Body of pancreas (tissue), 4 donors: ENCODE results near the gene MRPL17. TPM values are rescaled to one million over a fixed set of nuclear protein-coding genes. Genes with fewer than 3 reads are reported as not detected.

Experiments
- ATAC-seq: fragments of 150-250 bp; one replicate; pipeline ENCODE4 v1.9.1; 2016
- DNase-seq, 4 donors: peaks; one replicate each; pipeline ENCODE4 v3.0.0-alpha.2; 2019
- H3K27ac ChIP-seq, 4 donors: fragments of 200-600 bp; sonication (generic); 1 replicate in 3 of 4; 2 replicates in 1 of 4; pipeline versions ENCODE4 v1.5.1 to v1.6.1; 2016 to 2019; ENCODE audit warnings: mild to moderate bottlenecking in 1 of 4, mixed read lengths in 1 of 4, moderate library complexity in 1 of 4
- H3K27me3 ChIP-seq, 2 donors: fragments of 200-600 bp; sonication (generic); one replicate each; pipeline ENCODE4 v1.6.0; 2016; ENCODE audit warnings: mild to moderate bottlenecking in 1 of 2
- H3K36me3 ChIP-seq, 2 donors: fragments of 200-600 bp; sonication (generic); replicated peaks in 1 of 2; 2 replicates each; pipeline ENCODE4 v1.5.1; 2016; ENCODE audit warnings: low read depth in 2 of 2; ENCODE audit not compliant: insufficient read depth in 1 of 2
- H3K4me1 ChIP-seq: fragments of 200-600 bp; sonication (generic); one replicate; pipeline ENCODE4 v1.6.0; 2016
- H3K4me3 ChIP-seq, 2 donors: fragments of 200-600 bp; sonication (generic); 1 replicate in 1 of 2; 2 replicates in 1 of 2; pipeline ENCODE4 v1.5.1; 2016 to 2019
- H3K9me3 ChIP-seq, 3 donors: fragments of 200-600 bp; sonication (generic); 1 replicate in 2 of 3; 2 replicates in 1 of 3; pipeline ENCODE4 v1.5.1; 2016
- CTCF ChIP-seq, 7 experiments: fragments of 450-650 bp in 4 of 7; fragments of 200-600 bp in 3 of 7; sonication (generic) in 3 of 7; IDR thresholded peaks; one replicate each; pipeline ENCODE4 v1.5.1; 2016 to 2019; ENCODE audit warnings: antibody characterized with exemption in 7 of 7
- POLR2A ChIP-seq, 3 donors: fragments of 450-650 bp; IDR thresholded peaks; one replicate each; pipeline ENCODE4 v1.6.1; 2016; ENCODE audit warnings: antibody characterized with exemption in 3 of 3, mild to moderate bottlenecking in 2 of 3
- WGBS, 2 donors: methylation state at CpG; one replicate each; pipeline ENCODE4 v1.1.5; 2017; 5-methylcytosine and 5-hydroxymethylcytosine counted together
- intact Hi-C: fragments of 100-400 bp; cut with DNase I; formaldehyde crosslinking; loops from one replicate; pipeline ENCODE4 v1.15.1; 2023
- total RNA-seq, 2 donors: library from RNA; depleted of rRNA; stranded (reverse); fragments of >200 nt; gene quantifications; one replicate each; pipeline ENCODE4 v1.1.0, GENCODE V29; 2016

Gene MRPL17
- total RNA-seq, 2 donors from 2014 or later: 19.4 to 263 TPM

GRCh38 chr11:6660712-6661111 lies 22.4 kb downstream of the MRPL17 start:
- Histone ChIP-seq H3K4me1 (no peaks in the 10 kb centered on the region), H3K4me3 (no peak overlapping the region), H3K27me3 (no peaks in the 10 kb centered on the region), H3K27ac (no peak overlapping the region), H3K9me3 (no peaks in the 10 kb centered on the region), H3K36me3 (no peaks in the 10 kb centered on the region)
- no peak for TF ChIP-seq POLR2A (IDR thresholded peaks at IDR 0.05)
- no peak for TF ChIP-seq CTCF (IDR thresholded peaks at IDR 0.05)
- intact Hi-C loops: no loop called here
- WGBS, 2 donors: 78 to 80% methylated on average over 3 of the region's 3 CpGs
- ATAC-seq (no peak), DNase-seq (no peak)

GRCh38 chr11:6658647-6659046 lies 24.5 kb downstream of the MRPL17 start:
- Histone ChIP-seq H3K27me3 (no peaks in the 10 kb centered on the region), H3K36me3 (no peaks in the 10 kb centered on the region), H3K27ac (no peak overlapping the region), H3K4me3 (no peak overlapping the region), H3K4me1 (peaks cover 12% of the 10 kb centered on the region), H3K9me3 (no peaks in the 10 kb centered on the region)
- DNase-seq (no peak), ATAC-seq (no peak)
- intact Hi-C loops: no loop called here
- TF ChIP-seq POLR2A (IDR thresholded peaks at IDR 0.05) (no peak), CTCF (IDR thresholded peaks at IDR 0.05) (no peak)

DNA sequence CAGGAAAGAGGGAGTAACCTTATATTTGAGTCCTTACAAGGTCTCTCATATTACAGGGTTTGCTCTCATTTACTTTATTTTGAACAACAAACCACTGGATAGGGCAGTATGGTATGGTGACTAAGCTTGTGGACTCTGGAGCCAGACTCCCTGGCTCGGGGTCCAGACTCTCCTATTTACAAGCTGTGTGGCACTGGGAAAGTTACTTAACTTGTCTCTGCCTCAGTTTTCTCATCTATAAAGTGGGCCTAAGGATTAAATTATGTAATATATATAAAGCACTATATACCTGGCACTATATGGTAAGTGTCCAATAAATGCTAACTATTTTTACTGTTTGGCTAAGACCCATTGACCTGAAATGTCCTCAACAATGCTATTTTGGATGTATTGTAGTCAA lies 25.8 kb downstream of the MRPL17 start:
- intact Hi-C loops: no loop called here
- no peak for DNase-seq
- Histone ChIP-seq H3K27me3 (no peaks in the 10 kb centered on the region), H3K9me3 (no peaks in the 10 kb centered on the region), H3K27ac (no peak overlapping the region), H3K36me3 (no peaks in the 10 kb centered on the region), H3K4me1 (peaks cover 12% of the 10 kb centered on the region), H3K4me3 (no peak overlapping the region)
- WGBS, 2 donors: 59 to 75% methylated on average over 1 of the region's 1 CpG
- ATAC-seq: no peak
- TF ChIP-seq CTCF (IDR thresholded peaks at IDR 0.05) (no peak), POLR2A (IDR thresholded peaks at IDR 0.05) (no peak)

DNA sequence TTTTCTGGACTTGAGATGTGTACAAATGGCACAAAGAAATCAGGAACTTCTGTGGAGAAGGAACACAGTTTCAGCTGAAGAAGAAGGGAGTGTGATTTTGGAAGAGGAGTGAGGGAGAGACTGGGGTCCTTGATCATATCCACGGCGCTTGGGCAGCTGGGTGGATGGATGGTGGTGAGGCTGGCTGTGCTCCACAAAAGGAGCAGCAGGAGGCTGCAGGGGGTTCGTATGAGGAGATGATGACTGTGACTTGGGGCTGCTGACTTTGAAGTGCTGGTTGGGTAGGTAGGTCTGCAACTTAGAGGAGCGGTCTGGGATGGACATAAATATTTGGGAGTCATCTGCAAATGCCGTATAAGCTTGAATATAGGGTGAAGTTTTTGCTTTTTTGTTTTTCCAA lies 26.2 kb downstream of the MRPL17 start:
- no peaks in the 10 kb centered on the region for H3K36me3 ChIP-seq
- ATAC-seq: no peak
- no peak overlapping the region for H3K4me3 ChIP-seq
- intact Hi-C loops: no loop called here
- no peak for DNase-seq
- H3K4me1 ChIP-seq: peaks cover 12% of the 10 kb centered on the region
- no peak for TF ChIP-seq POLR2A (IDR thresholded peaks at IDR 0.05)
- no peak for TF ChIP-seq CTCF (IDR thresholded peaks at IDR 0.05)
- 83 to 85% methylated on average over 5 of the region's 5 CpGs for WGBS, 2 donors
- no peaks in the 10 kb centered on the region for H3K27me3 ChIP-seq
- H3K9me3 ChIP-seq: no peaks in the 10 kb centered on the region
- no peak overlapping the region for H3K27ac ChIP-seq

DNA sequence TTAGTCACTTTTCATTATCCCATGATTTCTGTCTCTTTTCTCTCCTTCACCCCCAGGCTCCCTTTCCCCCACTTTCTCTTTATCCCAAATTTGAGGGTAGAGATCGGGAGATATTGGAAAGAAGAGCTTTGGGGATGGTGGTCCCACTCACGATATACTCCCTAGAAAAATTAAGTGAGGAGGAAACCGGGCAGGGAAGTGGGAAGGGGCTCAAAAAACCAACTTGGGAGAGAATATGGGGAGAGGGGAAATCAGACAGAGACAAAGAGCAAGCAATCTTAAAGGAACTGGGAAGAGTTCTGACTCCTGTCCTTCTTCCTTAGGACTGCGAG lies 26.6 kb downstream of the MRPL17 start:
- TF ChIP-seq POLR2A (IDR thresholded peaks at IDR 0.05): no peak
- no peak for TF ChIP-seq CTCF (IDR thresholded peaks at IDR 0.05)
- peaks cover 12% of the 10 kb centered on the region for H3K4me1 ChIP-seq
- H3K27me3 ChIP-seq: no peaks in the 10 kb centered on the region
- H3K27ac ChIP-seq: no peak overlapping the region
- no peak overlapping the region for H3K4me3 ChIP-seq
- DNase-seq: no peak
- intact Hi-C loops: no loop called here
- no peak for ATAC-seq
- no peaks in the 10 kb centered on the region for H3K36me3 ChIP-seq
- no peaks in the 10 kb centered on the region for H3K9me3 ChIP-seq
- WGBS, 2 donors: 67 to 77% methylated on average over 4 of the region's 4 CpGs
